ENCODE measurements around the gene DNAH9. TPM values are rescaled to one million over a fixed set of nuclear protein-coding genes. Genes with fewer than 3 reads are reported as not detected.

The DNAH9 gene
- polyA plus RNA-seq, 6 donors from 2014 or later = not detected

DNA sequence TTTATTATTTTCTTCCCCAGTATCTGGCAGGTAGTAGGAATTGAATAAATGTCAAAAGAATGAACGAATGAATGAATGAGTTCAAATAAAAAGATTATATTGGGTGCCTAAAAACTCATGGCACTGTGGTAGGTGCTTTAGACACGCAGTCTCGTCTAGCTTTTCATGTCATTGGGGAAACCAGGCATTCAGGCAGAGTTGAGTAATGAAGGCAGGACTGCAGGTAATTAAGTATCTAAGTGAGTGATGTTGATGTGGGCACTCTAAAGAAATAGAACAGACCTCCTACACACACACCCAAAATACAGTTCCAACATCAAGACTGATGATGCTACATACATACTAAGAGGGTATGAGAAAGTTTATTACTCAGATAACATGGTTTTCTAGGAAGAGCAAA is 302.4 kb downstream of the DNAH9 start:
- no peak overlapping the region for H3K4me3 Mint-ChIP-seq
- H3K4me1 Mint-ChIP-seq = peaks cover 0 to 7% (median 0%) of the 10 kb centered on the region in 3 donors
- peaks cover 0 to 3% (median 0%) of the 10 kb centered on the region in 7 donors for H3K9me3 Mint-ChIP-seq
- H3K27me3 Mint-ChIP-seq = peaks cover 7 to 22% (median 9%) of the 10 kb centered on the region in 3 donors
- DNase-seq (no peak), ATAC-seq (ENCODE audit: low read depth in 2 of 2) (no peak)
- no peak overlapping the region for H3K27ac Mint-ChIP-seq
- no peaks in the 10 kb centered on the region for H3K36me3 Mint-ChIP-seq

DNA sequence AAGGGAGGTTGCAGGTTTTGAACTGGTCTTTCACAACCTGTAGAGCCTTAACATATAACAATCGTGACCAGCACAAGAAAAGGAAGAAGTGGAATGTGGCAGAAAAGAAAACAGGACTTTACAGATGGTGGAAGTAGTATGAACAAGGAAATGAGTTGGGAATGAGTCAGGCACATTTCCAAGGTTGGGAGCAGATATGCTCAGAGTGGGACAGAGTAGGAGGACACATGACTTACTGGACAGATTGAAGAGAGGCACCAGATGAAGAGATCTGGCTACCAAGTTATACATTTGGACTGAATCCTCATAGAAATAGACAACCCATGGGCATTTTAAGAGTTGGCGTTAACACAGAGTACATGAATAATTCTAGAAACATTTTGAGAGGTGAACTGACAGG is 303.7 kb downstream of the DNAH9 start:
- H3K36me3 Mint-ChIP-seq = no peaks in the 10 kb centered on the region
- no peak overlapping the region for H3K4me3 Mint-ChIP-seq
- H3K27ac Mint-ChIP-seq = peak overlapping the region in 1 of 6 donors; percentile 1
- peaks cover 0 to 7% (median 0%) of the 10 kb centered on the region in 3 donors for H3K4me1 Mint-ChIP-seq
- peaks cover 0 to 3% (median 0%) of the 10 kb centered on the region in 7 donors for H3K9me3 Mint-ChIP-seq
- peaks cover 7 to 22% (median 9%) of the 10 kb centered on the region in 3 donors for H3K27me3 Mint-ChIP-seq
- DNase-seq = no peak
- ATAC-seq (ENCODE audit: low read depth in 2 of 2) = no peak

DNA sequence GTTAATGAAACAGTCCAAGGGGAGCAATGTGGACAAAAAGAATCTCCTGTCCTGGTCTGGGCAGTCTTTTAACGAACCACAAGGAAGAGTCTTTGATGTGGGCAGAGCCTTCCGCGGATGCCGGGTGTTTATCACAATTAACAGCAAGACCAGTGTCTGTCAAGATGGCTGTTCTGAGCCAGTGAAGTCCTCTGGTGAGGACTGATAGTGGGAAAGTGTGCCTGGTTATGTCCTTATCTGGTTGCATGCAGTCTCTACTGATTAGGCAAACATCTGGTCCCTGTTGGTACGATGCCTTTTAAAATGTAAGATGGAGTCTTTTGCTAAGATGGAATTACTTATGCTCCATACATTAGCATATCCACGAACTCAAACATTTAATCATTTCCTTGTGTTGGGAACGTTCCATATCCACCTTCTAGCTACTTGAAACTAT is 310.5 kb downstream of the DNAH9 start:
- H3K9me3 Mint-ChIP-seq = peaks cover 8 to 28% (median 18%) of the 10 kb centered on the region in 7 donors
- DNase-seq (no peak), ATAC-seq (ENCODE audit: low read depth in 2 of 2) (no peak)
- no peaks in the 10 kb centered on the region for H3K4me1 Mint-ChIP-seq
- peaks cover 3 to 8% of the 10 kb centered on the region in 2 donors for H3K36me3 Mint-ChIP-seq
- H3K27ac Mint-ChIP-seq = no peak overlapping the region
- peaks cover 0 to 4% (median 0%) of the 10 kb centered on the region in 3 donors for H3K27me3 Mint-ChIP-seq
- H3K4me3 Mint-ChIP-seq = no peak overlapping the region

DNA sequence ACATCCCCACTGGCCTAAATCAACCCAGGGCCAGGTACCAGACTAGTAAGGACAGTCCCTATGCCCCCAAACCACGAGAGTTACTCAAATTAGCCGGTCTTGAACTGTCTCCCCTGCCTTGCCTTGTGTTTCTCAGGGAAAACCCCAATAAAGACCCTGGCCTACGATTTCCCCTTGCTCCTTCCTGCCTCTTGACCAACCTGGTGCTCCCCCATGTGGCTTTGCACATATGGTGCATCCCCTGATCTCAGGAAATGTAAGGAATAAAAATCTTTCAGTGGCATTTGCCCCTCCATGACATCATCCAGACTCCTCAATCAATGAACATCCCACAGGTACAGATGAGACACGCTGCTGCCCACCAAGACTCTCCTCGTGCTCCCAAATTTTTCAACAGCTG is 311.1 kb downstream of the DNAH9 start:
- peak overlapping the region in 1 of 8 donors; percentile 57 for H3K4me3 Mint-ChIP-seq
- H3K27me3 Mint-ChIP-seq = peaks cover 0 to 4% (median 0%) of the 10 kb centered on the region in 3 donors
- peaks cover 8 to 33% (median 20%) of the 10 kb centered on the region in 7 donors for H3K9me3 Mint-ChIP-seq
- DNase-seq = no peak
- no peak overlapping the region for H3K27ac Mint-ChIP-seq
- H3K4me1 Mint-ChIP-seq = no peaks in the 10 kb centered on the region
- no peak for ATAC-seq (ENCODE audit: low read depth in 2 of 2)
- H3K36me3 Mint-ChIP-seq = peaks cover 3 to 8% of the 10 kb centered on the region in 2 donors

DNA sequence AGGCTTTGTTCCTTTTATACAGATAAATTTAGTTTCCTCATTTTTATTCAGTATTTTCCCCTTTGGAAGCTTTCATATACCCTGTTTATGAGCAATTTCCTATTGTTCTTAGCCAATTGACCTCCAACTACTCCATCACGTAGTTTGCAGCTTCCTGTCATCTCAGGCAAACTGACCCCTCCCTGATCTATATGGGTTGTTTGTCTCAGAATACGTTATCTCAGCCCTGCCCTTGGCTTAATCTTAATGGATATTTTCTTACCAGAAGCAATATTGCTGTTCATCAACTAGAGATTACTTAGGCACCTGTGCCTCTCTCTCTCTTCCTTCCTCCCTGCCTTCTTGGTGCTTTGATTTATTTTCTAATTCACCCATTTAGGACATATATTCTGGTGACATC is 317.8 kb downstream of the DNAH9 start:
- Mint-ChIP-seq H3K27me3 (no peaks in the 10 kb centered on the region), H3K4me3 (no peak overlapping the region), H3K9me3 (peaks cover 12 to 46% (median 22%) of the 10 kb centered on the region in 7 donors), H3K36me3 (peaks cover 10 to 26% of the 10 kb centered on the region in 2 donors), H3K4me1 (peaks cover 16 to 30% (median 18%) of the 10 kb centered on the region in 3 donors), H3K27ac (peak overlapping the region in 3 of 6 donors; percentile 4 to 67 (median 32))
- DNase-seq (no peak), ATAC-seq (ENCODE audit: low read depth in 2 of 2) (no peak)

DNA sequence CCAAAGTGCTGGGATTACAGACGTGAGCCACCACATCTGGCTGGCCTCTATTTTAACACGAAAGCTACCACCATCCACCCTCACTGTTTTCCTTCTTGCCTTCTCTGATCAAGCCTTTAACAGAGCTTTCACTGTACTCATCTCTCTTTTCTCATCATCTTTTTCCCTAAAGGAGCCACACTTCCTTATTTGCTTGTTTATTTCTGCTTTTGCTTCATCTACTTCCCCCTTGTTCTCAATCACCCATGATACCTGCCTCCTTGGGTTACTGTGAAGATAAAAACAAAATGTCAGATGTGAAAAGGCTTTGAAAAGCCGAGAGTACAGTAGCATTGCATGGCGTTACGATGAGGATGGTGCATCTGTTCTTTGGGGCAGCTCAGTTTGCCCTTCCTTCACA is 319.1 kb downstream of the DNAH9 start:
- H3K4me3 Mint-ChIP-seq = peak overlapping the region in 6 of 8 donors; percentile 3 to 79 (median 57)
- peaks cover 17 to 30% (median 18%) of the 10 kb centered on the region in 3 donors for H3K4me1 Mint-ChIP-seq
- ATAC-seq (ENCODE audit: low read depth in 2 of 2) = peak in 1 of 2 donors; percentile 23
- peaks cover 6 to 33% (median 17%) of the 10 kb centered on the region in 7 donors for H3K9me3 Mint-ChIP-seq
- DNase-seq = peak; percentile 7
- H3K27me3 Mint-ChIP-seq = no peaks in the 10 kb centered on the region
- peak overlapping the region; percentile 49 to 89 (median 86) for H3K27ac Mint-ChIP-seq
- peaks cover 10 to 19% of the 10 kb centered on the region in 2 donors for H3K36me3 Mint-ChIP-seq

DNA sequence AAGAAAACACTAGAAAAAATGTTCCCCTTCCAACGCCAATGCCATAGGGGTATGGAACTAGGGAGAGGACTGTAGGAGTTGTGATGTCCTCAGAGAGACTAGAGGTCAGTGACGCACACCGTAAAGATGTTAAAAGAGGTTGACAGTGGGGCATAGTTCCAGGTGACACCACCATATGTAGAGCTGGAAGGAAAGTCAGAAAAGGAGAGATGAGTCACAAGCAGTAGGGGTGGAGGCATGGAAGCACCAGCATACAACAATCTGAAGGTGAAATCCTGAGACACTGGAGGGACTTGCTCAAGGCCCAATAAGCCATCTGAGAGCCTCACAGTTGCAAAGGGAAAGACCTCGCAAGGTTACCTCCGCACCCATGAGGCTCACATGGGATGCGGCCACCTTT is 323.0 kb downstream of the DNAH9 start:
- Mint-ChIP-seq H3K4me3 (peak overlapping the region in 1 of 8 donors; percentile 57), H3K36me3 (peaks cover 5 to 19% of the 10 kb centered on the region in 2 donors), H3K4me1 (peaks cover 15 to 22% (median 21%) of the 10 kb centered on the region in 3 donors), H3K9me3 (peaks cover 5 to 17% (median 13%) of the 10 kb centered on the region in 7 donors), H3K27ac (peak overlapping the region in 1 of 6 donors; percentile 31), H3K27me3 (peaks cover under 1 to 12% (median 3%) of the 10 kb centered on the region in 3 donors)
- DNase-seq (no peak), ATAC-seq (ENCODE audit: low read depth in 2 of 2) (no peak)

DNA sequence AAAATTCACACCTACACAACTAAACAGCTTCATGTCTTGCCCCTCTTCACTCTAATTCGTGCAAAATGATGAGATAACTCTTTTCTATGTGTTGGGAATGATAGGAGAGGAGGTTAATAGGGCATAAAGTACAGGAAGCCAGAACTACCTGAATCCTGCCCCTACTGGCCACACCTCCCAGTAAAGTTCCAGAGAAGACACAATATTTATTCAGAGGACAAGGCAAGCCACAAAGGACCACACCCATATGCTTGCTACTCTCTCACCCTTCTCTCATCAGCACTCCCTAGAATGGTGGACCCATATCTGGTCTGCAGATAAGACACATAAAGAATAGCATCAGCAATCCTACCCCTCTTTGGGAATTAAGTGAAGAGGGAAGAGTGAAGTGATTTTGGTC is 324.4 kb downstream of the DNAH9 start:
- H3K27me3 Mint-ChIP-seq = peaks cover 5 to 19% (median 8%) of the 10 kb centered on the region in 3 donors
- peaks cover 4 to 16% (median 8%) of the 10 kb centered on the region in 7 donors for H3K9me3 Mint-ChIP-seq
- ATAC-seq (ENCODE audit: low read depth in 2 of 2) (no peak), DNase-seq (no peak)
- H3K36me3 Mint-ChIP-seq = peaks cover under 1 to 12% of the 10 kb centered on the region in 2 donors
- H3K4me1 Mint-ChIP-seq = peaks cover 8 to 14% (median 8%) of the 10 kb centered on the region in 3 donors
- no peak overlapping the region for H3K27ac Mint-ChIP-seq
- no peak overlapping the region for H3K4me3 Mint-ChIP-seq

DNA sequence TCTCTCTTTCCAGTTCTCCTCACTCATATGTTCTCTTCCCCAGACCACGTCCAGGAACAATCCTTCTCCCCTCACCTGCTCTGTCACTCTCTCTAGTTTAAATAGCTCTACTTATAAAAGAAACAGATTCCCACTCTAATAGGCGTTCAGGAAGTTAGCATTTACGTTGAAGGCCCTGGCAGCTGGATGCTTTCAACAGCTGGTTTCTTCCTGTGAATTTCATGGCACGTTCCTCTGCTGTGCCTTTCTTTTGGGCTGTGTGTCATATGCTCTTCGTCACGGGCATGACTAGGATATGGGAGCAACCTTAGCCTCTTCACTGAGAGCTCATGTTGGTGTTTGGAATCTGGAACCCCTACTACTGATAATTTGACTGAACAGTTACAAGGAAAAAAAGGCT is 325.8 kb downstream of the DNAH9 start:
- ATAC-seq (ENCODE audit: low read depth in 2 of 2) = no peak
- Mint-ChIP-seq H3K9me3 (peaks cover 2 to 18% (median 5%) of the 10 kb centered on the region in 7 donors), H3K36me3 (no peaks in the 10 kb centered on the region), H3K4me1 (peaks cover 0 to 9% (median 0%) of the 10 kb centered on the region in 3 donors), H3K27me3 (peaks cover 8 to 25% (median 10%) of the 10 kb centered on the region in 3 donors), H3K27ac (peak overlapping the region in 1 of 6 donors; percentile 3), H3K4me3 (no peak overlapping the region)
- DNase-seq = no peak

DNA sequence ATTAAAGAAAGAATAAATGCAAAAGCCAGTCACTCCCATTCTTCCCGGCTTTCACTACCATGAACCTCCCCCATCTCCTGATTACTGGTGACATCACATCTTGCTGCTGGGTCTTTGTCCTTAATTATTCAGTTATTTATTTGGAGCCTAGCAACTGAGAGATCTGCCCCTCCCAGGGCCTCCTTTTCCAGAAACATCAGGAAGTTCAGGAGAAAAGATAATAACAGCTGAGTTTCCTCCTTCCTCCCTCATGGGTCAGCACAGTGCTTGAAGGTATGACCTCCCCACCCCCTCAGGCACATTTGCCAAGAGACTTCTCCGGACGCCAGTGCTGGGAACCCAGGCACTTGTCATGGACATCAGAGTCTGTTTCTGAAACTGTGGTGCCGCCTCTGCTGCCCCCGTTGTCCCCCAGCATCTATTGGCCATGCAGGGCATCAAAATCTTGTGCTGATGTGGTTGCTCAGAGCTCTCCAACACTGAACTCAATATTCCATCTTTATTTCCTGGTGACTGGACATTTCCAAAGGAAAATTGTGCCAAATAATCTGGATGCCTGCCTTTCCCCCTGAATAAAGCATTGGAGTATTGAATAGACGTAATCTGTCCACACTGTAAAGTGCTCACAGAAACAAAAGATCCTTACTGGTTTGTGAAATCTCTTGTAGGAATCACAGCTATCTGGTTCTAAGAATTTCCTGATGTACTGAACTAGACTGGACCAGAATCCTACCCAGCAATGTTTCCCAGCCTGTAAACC is 327.2 kb downstream of the DNAH9 start:
- Mint-ChIP-seq H3K9me3 (peaks cover 0 to 18% (median 5%) of the 10 kb centered on the region in 7 donors), H3K4me1 (peaks cover 0 to 4% (median 0%) of the 10 kb centered on the region in 3 donors), H3K27me3 (peaks cover 10 to 32% (median 13%) of the 10 kb centered on the region in 3 donors), H3K36me3 (no peaks in the 10 kb centered on the region), H3K27ac (no peak overlapping the region), H3K4me3 (no peak overlapping the region)
- ATAC-seq (ENCODE audit: low read depth in 2 of 2) (no peak), DNase-seq (no peak)

DNA sequence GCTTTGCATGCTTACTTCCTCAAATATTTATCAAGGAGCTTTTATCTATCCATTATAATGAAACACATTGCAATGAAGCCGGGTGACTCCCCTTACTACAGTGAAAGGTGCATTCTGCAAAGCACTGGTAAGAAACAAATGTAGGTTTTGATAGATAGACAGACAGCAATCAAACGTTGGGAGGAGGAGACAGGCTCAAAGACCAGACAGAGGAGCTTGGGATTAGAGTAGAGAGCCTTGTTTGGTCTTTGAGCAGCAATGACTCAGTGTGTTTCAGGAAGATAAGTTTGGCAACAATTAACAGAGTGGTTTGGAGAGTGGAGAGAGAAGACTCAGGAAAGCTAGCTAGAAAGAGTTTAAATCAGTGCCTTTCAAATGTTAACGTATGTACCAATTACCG is 330.2 kb downstream of the DNAH9 start:
- H3K4me3 Mint-ChIP-seq = no peak overlapping the region
- peaks cover 10 to 32% (median 14%) of the 10 kb centered on the region in 3 donors for H3K27me3 Mint-ChIP-seq
- no peaks in the 10 kb centered on the region for H3K4me1 Mint-ChIP-seq
- no peak overlapping the region for H3K27ac Mint-ChIP-seq
- DNase-seq (no peak), ATAC-seq (ENCODE audit: low read depth in 2 of 2) (no peak)
- peaks cover 0 to 18% (median 4%) of the 10 kb centered on the region in 7 donors for H3K9me3 Mint-ChIP-seq
- H3K36me3 Mint-ChIP-seq = no peaks in the 10 kb centered on the region

DNA sequence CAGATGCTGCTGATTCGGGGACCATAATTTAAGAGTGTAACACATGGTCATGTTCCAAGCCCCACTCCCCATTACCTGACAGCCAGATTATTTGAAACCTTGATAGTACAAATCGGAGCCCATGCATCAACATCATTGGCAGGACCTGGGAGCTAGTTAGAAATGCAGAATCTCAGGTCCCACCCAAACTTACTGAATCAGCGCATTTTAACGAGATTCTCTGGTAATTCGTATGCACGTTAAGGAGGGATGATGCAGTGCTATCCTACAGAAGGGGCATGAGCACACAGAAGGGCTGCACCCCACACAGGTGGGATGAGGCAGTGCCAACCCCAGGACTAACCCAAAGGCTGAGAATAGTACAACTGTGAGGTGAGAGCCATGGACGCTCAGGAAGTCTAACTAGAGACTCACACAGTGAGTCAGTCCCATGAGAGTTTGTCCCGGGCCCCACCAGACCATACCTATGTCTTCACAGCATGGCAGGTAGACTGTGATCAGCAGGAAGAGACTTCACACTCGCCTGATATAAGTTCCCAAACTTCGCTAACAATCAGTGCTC is 334.1 kb downstream of the DNAH9 start:
- H3K4me1 Mint-ChIP-seq = no peaks in the 10 kb centered on the region
- peaks cover 9 to 16% (median 13%) of the 10 kb centered on the region in 3 donors for H3K27me3 Mint-ChIP-seq
- no peak overlapping the region for H3K27ac Mint-ChIP-seq
- ATAC-seq (ENCODE audit: low read depth in 2 of 2) (no peak), DNase-seq (no peak)
- peaks cover 0 to 5% (median 0%) of the 10 kb centered on the region in 7 donors for H3K9me3 Mint-ChIP-seq
- no peaks in the 10 kb centered on the region for H3K36me3 Mint-ChIP-seq
- H3K4me3 Mint-ChIP-seq = no peak overlapping the region

DNA sequence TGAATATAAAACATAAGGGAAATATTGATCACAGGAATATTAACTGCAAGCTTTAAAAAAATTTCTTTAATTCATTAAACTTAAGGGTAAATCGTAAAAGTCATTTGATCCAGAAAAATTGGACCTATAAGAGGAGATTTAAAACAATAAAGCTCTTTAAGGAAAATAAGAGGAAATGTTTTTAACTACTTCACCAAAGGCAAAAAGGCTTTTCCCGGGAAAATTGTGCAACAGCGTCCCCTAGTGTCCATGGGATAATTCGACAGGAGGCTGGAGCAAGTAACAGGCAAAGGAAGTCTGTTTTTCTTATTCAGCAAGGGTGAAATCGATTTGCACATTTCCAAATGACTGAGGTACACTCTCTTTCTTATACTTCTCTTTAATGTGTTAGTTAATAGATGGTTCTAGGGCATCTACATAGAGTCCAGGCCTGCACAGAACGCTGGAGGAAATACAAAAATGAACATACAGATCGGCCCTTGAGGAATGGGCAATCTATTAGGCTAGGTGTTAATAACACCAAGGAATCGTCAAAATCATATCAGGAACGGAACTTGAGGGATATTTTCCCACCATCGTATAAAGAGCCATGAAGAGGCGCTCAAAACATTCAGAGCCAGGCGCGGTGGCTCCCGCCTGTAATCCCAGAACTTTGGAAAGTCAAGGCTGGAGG is 337.6 kb downstream of the DNAH9 start:
- peaks cover 0 to 1% (median 0%) of the 10 kb centered on the region in 7 donors for H3K9me3 Mint-ChIP-seq
- DNase-seq (peak; percentile 5), ATAC-seq (ENCODE audit: low read depth in 2 of 2) (no peak)
- H3K4me3 Mint-ChIP-seq = no peak overlapping the region
- H3K36me3 Mint-ChIP-seq = no peaks in the 10 kb centered on the region
- H3K27me3 Mint-ChIP-seq = peaks cover 4 to 15% (median 5%) of the 10 kb centered on the region in 3 donors
- H3K4me1 Mint-ChIP-seq = no peaks in the 10 kb centered on the region
- no peak overlapping the region for H3K27ac Mint-ChIP-seq
